ENCODE measurements around the gene CT55.

GRCh38 chrX:135193740-135194139 is 22.5 kb upstream of the CT55 start:
- TF ChIP-seq CTCF (conservative IDR thresholded peaks at IDR 0.05; ENCODE audit: low read depth, low read length) (no peak), EZH2 (IDR thresholded peaks at IDR 0.05; ENCODE audit: borderline replicate concordance, low read depth, low read length, poor library complexity, severe bottlenecking) (no peak)
